WTC11 (cell line): ENCODE data around the gene HEPACAM. TPM values are rescaled to one million over a fixed set of nuclear protein-coding genes. Genes with fewer than 3 reads are reported as not detected.

Source experiments
- ATF1 ChIP-seq: sonication (generic); formaldehyde crosslinking; IDR thresholded peaks from 2 replicates; pipeline ENCODE4 v1.8.1; 2023; ENCODE audit warnings: mild to moderate bottlenecking, moderate library complexity, missing genetic modification reagents
- ATF3 ChIP-seq: sonication (generic); formaldehyde crosslinking; conservative IDR thresholded peaks from 2 replicates; pipeline ENCODE4 v1.8.1; 2022; ENCODE audit warnings: mild to moderate bottlenecking, missing genetic modification reagents
- CREB1 ChIP-seq: sonication (generic); formaldehyde crosslinking; IDR thresholded peaks from 2 replicates; pipeline ENCODE4 v1.8.0; 2023; ENCODE audit warnings: mild to moderate bottlenecking, missing genetic modification reagents
- CTCF ChIP-seq: fragments of 200-600 bp; IDR thresholded peaks from 2 replicates; pipeline ENCODE4 v1.8.0; 2022; ENCODE audit warnings: antibody characterized with exemption
- E2F5 ChIP-seq: sonication (generic); formaldehyde crosslinking; IDR thresholded peaks from 2 replicates; pipeline ENCODE4 v1.8.1; 2022; ENCODE audit warnings: mild to moderate bottlenecking, moderate library complexity, missing genetic modification reagents
- ELF4 ChIP-seq: sonication (generic); formaldehyde crosslinking; IDR thresholded peaks from 2 replicates; pipeline ENCODE4 v1.8.1; 2022; ENCODE audit warnings: low read depth, mild to moderate bottlenecking, moderate library complexity, missing genetic modification reagents
- EMX1 ChIP-seq: fragments of 250-450 bp; sonication (Bioruptor Pico); IDR thresholded peaks from 2 replicates; pipeline ENCODE4 v1.8.0; 2021; ENCODE audit warnings: mild to moderate bottlenecking
- FOXK1 ChIP-seq: sonication (generic); formaldehyde crosslinking; IDR thresholded peaks from 2 replicates; pipeline ENCODE4 v1.8.0; 2022; ENCODE audit warnings: mild to moderate bottlenecking, moderate library complexity, missing genetic modification reagents
- FOXP1 ChIP-seq: sonication (generic); formaldehyde crosslinking; IDR thresholded peaks from 2 replicates; pipeline ENCODE4 v1.8.0; 2022; ENCODE audit warnings: missing genetic modification reagents, mild to moderate bottlenecking, moderate library complexity, borderline replicate concordance
- GRHL2 ChIP-seq: fragments of 250-450 bp; sonication (Bioruptor Pico); IDR thresholded peaks from 2 replicates; pipeline ENCODE4 v1.8.0; 2022; ENCODE audit warnings: mild to moderate bottlenecking, moderate library complexity; ENCODE audit not compliant: insufficient replicate concordance, severe bottlenecking
- HMGXB4 ChIP-seq: sonication (generic); formaldehyde crosslinking; IDR thresholded peaks from 2 replicates; pipeline ENCODE4 v1.8.1; 2023; ENCODE audit warnings: mild to moderate bottlenecking, moderate library complexity, missing genetic modification reagents
- JAZF1 ChIP-seq: fragments of 250-450 bp; sonication (Bioruptor Pico); IDR thresholded peaks from 2 replicates; pipeline ENCODE4 v1.9.0; 2021; ENCODE audit warnings: moderate library complexity, mild to moderate bottlenecking, inconsistent platforms
- NFYB ChIP-seq: sonication (generic); formaldehyde crosslinking; conservative IDR thresholded peaks from 2 replicates; pipeline ENCODE4 v1.8.0; 2022; ENCODE audit warnings: low read depth, missing genetic modification reagents
- NR1H2 ChIP-seq: sonication (generic); formaldehyde crosslinking; IDR thresholded peaks from 2 replicates; pipeline ENCODE4 v1.9.0; 2021; ENCODE audit warnings: mild to moderate bottlenecking, moderate library complexity, missing genetic modification reagents
- NR2C2 ChIP-seq: sonication (generic); formaldehyde crosslinking; IDR thresholded peaks from 2 replicates; pipeline ENCODE4 v1.8.0; 2022; ENCODE audit warnings: mild to moderate bottlenecking, missing genetic modification reagents
- PRRX2 ChIP-seq: fragments of 250-450 bp; sonication (Bioruptor Pico); IDR thresholded peaks from 2 replicates; pipeline ENCODE4 v1.8.0; 2021; ENCODE audit warnings: mild to moderate bottlenecking
- SMAD3 ChIP-seq: sonication (generic); formaldehyde crosslinking; IDR thresholded peaks from 2 replicates; pipeline ENCODE4 v1.8.0; 2022; ENCODE audit warnings: missing genetic modification reagents, mild to moderate bottlenecking, borderline replicate concordance
- SP1 ChIP-seq: sonication (generic); formaldehyde crosslinking; conservative IDR thresholded peaks from 2 replicates; pipeline ENCODE4 v1.8.1; 2022; ENCODE audit warnings: missing genetic modification reagents
- STAT6 ChIP-seq: sonication (generic); formaldehyde crosslinking; conservative IDR thresholded peaks from 2 replicates; pipeline ENCODE4 v1.8.1; 2023; ENCODE audit warnings: mild to moderate bottlenecking, low read depth, missing genetic modification reagents, moderate library complexity
- ZNF281 ChIP-seq: sonication (generic); formaldehyde crosslinking; IDR thresholded peaks from 2 replicates; pipeline ENCODE4 v1.8.0; 2023; ENCODE audit warnings: mild to moderate bottlenecking, missing genetic modification reagents
- ZNF317 ChIP-seq: sonication (generic); formaldehyde crosslinking; IDR thresholded peaks from 2 replicates; pipeline ENCODE4 v1.8.1; 2023; ENCODE audit warnings: low read depth, mild to moderate bottlenecking, moderate library complexity, missing genetic modification reagents, borderline replicate concordance
- ZNF396 ChIP-seq: fragments of 250-450 bp; sonication (Bioruptor Pico); IDR thresholded peaks from 2 replicates; pipeline ENCODE4 v1.8.0; 2021; ENCODE audit warnings: mild to moderate bottlenecking, moderate library complexity, borderline replicate concordance
- ZNF423 ChIP-seq: fragments of 250-450 bp; sonication (Bioruptor Pico); IDR thresholded peaks from 2 replicates; pipeline ENCODE4 v2.1.2; 2022; ENCODE audit warnings: mild to moderate bottlenecking, moderate library complexity
- ZNF425 ChIP-seq: fragments of 250-450 bp; sonication (Bioruptor Pico); conservative IDR thresholded peaks from 2 replicates; pipeline ENCODE4 v1.9.0; 2021; ENCODE audit warnings: mild to moderate bottlenecking
- ZNF671 ChIP-seq: fragments of 250-450 bp; sonication (Bioruptor Pico); IDR thresholded peaks from 2 replicates; pipeline ENCODE4 v1.8.0; 2021; ENCODE audit warnings: mild to moderate bottlenecking
- total RNA-seq: library from RNA; stranded (reverse); gene quantifications from 3 replicates; pipeline ENCODE4 v1.2.3, GENCODE V29; 2021

The HEPACAM gene
- total RNA-seq, 1 experiment from 2014 or later, result not detected

- TF ChIP-seq HMGXB4 (CRISPR knock-in tag) (peak; percentile 97), FOXP1 (CRISPR knock-in tag) (peak; percentile 100), NR1H2 (CRISPR knock-in tag) (no peak), PRRX2 (CRISPR knock-in tag) (no peak), ZNF671 (CRISPR knock-in tag) (no peak), ATF1 (CRISPR knock-in tag) (peak; percentile 90; the same call in 1 of the 2 replicates), CREB1 (CRISPR knock-in tag) (peak; percentile 93), ZNF423 (CRISPR knock-in tag) (no peak), ELF4 (CRISPR knock-in tag) (peak; percentile 98), CTCF (no peak), NR2C2 (peak; percentile 79), ZNF317 (CRISPR knock-in tag) (peak; percentile 83), NFYB (CRISPR knock-in tag) (peak; percentile 59), ATF3 (CRISPR knock-in tag) (no peak), SMAD3 (CRISPR knock-in tag) (peak; percentile 92), E2F5 (peak; percentile 98), JAZF1 (no peak), EMX1 (CRISPR knock-in tag) (no peak), STAT6 (CRISPR knock-in tag) (no peak), ZNF281 (peak; percentile 77), ZNF425 (CRISPR knock-in tag) (no peak), GRHL2 (CRISPR knock-in tag) (no peak), ZNF396 (CRISPR knock-in tag) (no peak), FOXK1 (CRISPR knock-in tag) (peak; percentile 93), SP1 (peak; percentile 71)
Observed at GRCh38 chr11:124920870-124921609, 14.8 kb downstream of the HEPACAM start (continued).
